Endothelial cell of umbilical vein (primary cell): Measurements from ENCODE around the gene CCSER1. TPM values are rescaled to one million over a fixed set of nuclear protein-coding genes. Genes with fewer than 3 reads are reported as not detected.

ENCODE experiments used
- BruUV-seq: library from RNA; stranded (reverse); fragments of 400-500 nt; replicated peaks from 2 replicates; lab custom pipeline; 2021; lab: Mats Ljungman, UMichigan
- CTCF ChIA-PET: fragments of 300-600, 350-600 bp; sonication (Branson Sonifier 250); formaldehyde crosslinking; loops from one replicate; lab custom pipeline; 2021; ENCODE audit warnings: antibody characterized with exemption, inconsistent platforms; lab: Charles Lee
- POLR2A ChIA-PET: fragments of 300-600, 350-600 bp; sonication (Branson Sonifier 250); formaldehyde crosslinking; loops from one replicate; lab custom pipeline; 2021; ENCODE audit warnings: antibody characterized with exemption, inconsistent platforms; lab: Charles Lee
- DNase-seq: peaks from one replicate; pipeline ENCODE4 v3.0.0-alpha.2; 2011; ENCODE audit warnings: low read depth, low spot score
- FAIRE-seq: peaks from 2 replicates; lab custom pipeline; 2011; peaks lifted over from hg19 to GRCh38; lab: Jason Lieb, UNC
- H2AFZ ChIP-seq: 2 replicates; pipeline ENCODE4 v1.6.0; 2012; ENCODE audit warnings: low read depth, low read length, control low read depth, inconsistent platforms
- H3K27ac ChIP-seq: 2 replicates; pipeline ENCODE4 v1.5.1; 2011; ENCODE audit warnings: low read depth, mild to moderate bottlenecking, control low read depth, low read length, moderate library complexity; ENCODE audit not compliant: insufficient read depth
- H3K27me3 ChIP-seq, 2 experiments: 2 replicates each; pipeline versions ENCODE4 v1.6.0 to v1.6.1; 2011; ENCODE audit warnings: low read length in 2 of 2, mixed read lengths in 1 of 2; ENCODE audit not compliant: control insufficient read depth in 2 of 2, insufficient read depth in 2 of 2
- H3K36me3 ChIP-seq, 2 experiments: 2 replicates in 1 of 2; 3 replicates in 1 of 2; pipeline ENCODE4 v1.5.1; 2011; ENCODE audit warnings: low read length in 2 of 2, mild to moderate bottlenecking in 1 of 2, moderate library complexity in 1 of 2; ENCODE audit not compliant: control insufficient read depth in 2 of 2, insufficient read depth in 2 of 2; ENCODE audit errors: extremely low read depth in 1 of 2
- H3K4me1 ChIP-seq: 3 replicates; pipeline ENCODE4 v1.5.1; 2011; ENCODE audit warnings: mild to moderate bottlenecking, low read length; ENCODE audit not compliant: control insufficient read depth, insufficient read depth; ENCODE audit errors: extremely low read depth
- H3K4me2 ChIP-seq: 2 replicates; pipeline ENCODE4 v1.6.1; 2011; ENCODE audit warnings: low read length, control low read depth, mixed read lengths; ENCODE audit not compliant: insufficient read depth
- H3K4me3 ChIP-seq, 3 experiments: fragments of 200-600 bp in 1 of 3; sonication (generic), shearing (Covaris generic) in 1 of 3; replicated peaks in 1 of 3; 2 replicates each; pipeline ENCODE4 v1.5.1; 2011 to 2016; ENCODE audit warnings: control low read depth in 3 of 3, low read length in 3 of 3, mild to moderate bottlenecking in 2 of 3, inconsistent platforms in 1 of 3, low read depth in 1 of 3, moderate library complexity in 1 of 3; ENCODE audit not compliant: insufficient read depth in 1 of 3
- H3K79me2 ChIP-seq: 2 replicates; pipeline ENCODE4 v1.6.0; 2012; ENCODE audit warnings: low read length, inconsistent platforms; ENCODE audit not compliant: control insufficient read depth, insufficient read depth
- H3K9ac ChIP-seq: replicated peaks from 2 replicates; pipeline ENCODE3; 2011; ENCODE audit warnings: low read length, control low read depth; ENCODE audit not compliant: insufficient read depth; ENCODE audit errors: extremely low read depth
- H3K9me1 ChIP-seq: replicated peaks from 3 replicates; pipeline ENCODE4 v1.6.0; 2011; ENCODE audit warnings: mild to moderate bottlenecking, low read length; ENCODE audit not compliant: control insufficient read depth, insufficient read depth; ENCODE audit errors: extremely low read depth
- H3K9me3 ChIP-seq: replicated peaks from 2 replicates; pipeline ENCODE4 v1.5.1; 2012; ENCODE audit warnings: low read length, inconsistent platforms; ENCODE audit not compliant: control insufficient read depth, insufficient read depth
- H4K20me1 ChIP-seq: replicated peaks from 2 replicates; pipeline ENCODE3; 2011; ENCODE audit warnings: mild to moderate bottlenecking, low read length; ENCODE audit not compliant: control insufficient read depth, insufficient read depth; ENCODE audit errors: extremely low read depth
- EZH2 ChIP-seq: IDR thresholded peaks from 2 replicates; pipeline ENCODE4 v1.6.1; 2012; ENCODE audit warnings: borderline replicate concordance, low read depth, mild to moderate bottlenecking, moderate library complexity, low read length, inconsistent platforms; ENCODE audit not compliant: severe bottlenecking
- FOS ChIP-seq: IDR thresholded peaks from 2 replicates; pipeline ENCODE4 v1.6.1; 2011; ENCODE audit warnings: mild to moderate bottlenecking, low read length, moderate library complexity, borderline replicate concordance; ENCODE audit not compliant: insufficient read depth
- GATA2 ChIP-seq: IDR thresholded peaks from 2 replicates; pipeline ENCODE4 v1.7.0; 2011; ENCODE audit warnings: low read depth, mild to moderate bottlenecking, moderate library complexity, mixed read lengths, low read length; ENCODE audit not compliant: insufficient read length, insufficient read depth
- JUN ChIP-seq: IDR thresholded peaks from 2 replicates; pipeline ENCODE4 v1.6.1; 2011; ENCODE audit warnings: borderline replicate concordance, low read depth; ENCODE audit not compliant: insufficient read length, insufficient read depth
- MYC ChIP-seq: IDR thresholded peaks from one replicate; pipeline ENCODE4 v1.6.1; 2011; ENCODE audit warnings: mild to moderate bottlenecking, low read depth, low read length
- POLR2A ChIP-seq: IDR thresholded peaks from 2 replicates; pipeline ENCODE4 v1.6.1; 2012; ENCODE audit warnings: low read depth, mild to moderate bottlenecking, control low read depth, low read length
- POLR2AphosphoS5 ChIP-seq: IDR thresholded peaks from 2 replicates; pipeline ENCODE4 v1.6.1; 2012; ENCODE audit warnings: low read depth, mild to moderate bottlenecking, control low read depth, low read length, moderate library complexity; ENCODE audit not compliant: insufficient read depth
- dilution Hi-C: fragments of 300-500 bp; cut with MboI; formaldehyde crosslinking; loops from one replicate; pipeline ENCODE4 v1.15.0; 2019; ENCODE audit warnings: low sequenced_read_pairs; ENCODE audit not compliant: extremely low pct_ligation_motif_present
- intact Hi-C: fragments of 100-400 bp; cut with micrococcal nuclease; formaldehyde crosslinking; loops from one replicate; pipeline ENCODE4 v1.10.0; 2022
- polyA plus RNA-seq, 4 experiments: library from polyadenylated mRNA; depleted of rRNA in 3 of 4; stranded (reverse) in 3 of 4; unstranded in 1 of 4; fragments of >200 nt; gene quantifications; 2 replicates each; pipeline versions ENCODE4 v1.2.1 to v1.2.3, GENCODE V29; 2011 to 2012; ENCODE audit warnings: missing spikeins in 1 of 4
- total RNA-seq: library from RNA; stranded (reverse); gene quantifications from 2 replicates; pipeline ENCODE4 v1.2.3, GENCODE V29; 2021
- TF ChIP-seq, protein P1 (sequence below), 2 donors: IDR thresholded peaks; 1 replicate in 1 of 2; 2 replicates in 1 of 2; pipeline ENCODE4 v1.5.1; 2011; ENCODE audit warnings: low read length in 2 of 2, mild to moderate bottlenecking in 2 of 2, moderate library complexity in 2 of 2, control low read depth in 1 of 2, inconsistent platforms in 1 of 2, low read depth in 1 of 2; ENCODE audit not compliant: insufficient read depth in 1 of 2; ENCODE audit errors: extremely low read depth in 1 of 2
- TF ChIP-seq, protein P2 (sequence below): IDR thresholded peaks from 2 replicates; pipeline ENCODE4 v1.6.1; 2011; ENCODE audit not compliant: insufficient read depth, insufficient read length

CCSER1 gene
- total and polyA plus RNA-seq, 2 donors (not counting 3 experiments of a cell fraction or from before 2014, with no cell fraction given): 0.11 to 1.8 TPM

DNA sequence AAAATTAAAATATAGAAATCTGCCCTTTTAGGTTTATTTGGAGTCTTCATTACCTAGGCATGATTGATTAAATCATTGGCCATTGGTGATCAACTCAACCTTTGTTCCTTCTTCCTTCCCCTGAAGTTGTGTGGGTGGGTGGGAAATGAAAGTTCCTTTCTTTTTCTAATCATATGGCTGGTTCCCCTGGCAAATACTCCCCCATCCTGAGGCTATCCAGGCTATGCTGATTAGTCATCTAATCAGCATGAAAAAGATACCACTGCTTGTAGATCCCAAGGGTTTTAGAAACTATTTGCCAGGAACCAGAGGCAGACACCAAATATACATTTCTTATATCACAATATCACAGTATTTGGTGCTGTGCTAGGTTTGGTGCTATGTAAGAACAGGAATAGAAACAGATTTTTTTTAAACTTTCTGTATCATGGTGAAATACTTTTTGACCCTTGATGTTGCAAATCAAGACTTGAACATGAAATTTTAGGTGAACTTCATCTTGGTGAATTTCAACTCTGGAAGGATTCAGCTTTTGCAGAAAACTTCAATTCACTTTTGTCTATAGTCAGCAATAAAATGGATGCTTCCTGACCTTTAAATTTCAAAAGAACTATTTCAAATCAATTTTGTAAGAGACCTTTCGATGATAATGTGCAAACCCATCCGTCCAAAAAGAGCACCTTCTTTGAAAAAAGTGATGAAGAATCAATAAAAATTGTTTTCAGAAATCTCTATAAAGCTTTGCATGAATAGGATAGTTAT is 71.1 kb downstream of the CCSER1 start:
- no peak for DNase-seq
- Histone ChIP-seq H3K4me2 (no peak overlapping the region), H3K4me3 (no peak overlapping the region), H3K27ac (no peak overlapping the region), H3K79me2 (no peaks in the 10 kb centered on the region), H3K36me3 (no peaks in the 10 kb centered on the region), H3K4me1 (no peaks in the 10 kb centered on the region), H3K27me3 (no peaks in the 10 kb centered on the region), H3K9me1 (no peaks in the 10 kb centered on the region), H3K9me3 (no peaks in the 10 kb centered on the region), H2AFZ (no peak overlapping the region), H3K9ac (no peak overlapping the region), H4K20me1 (no peaks in the 10 kb centered on the region)
- dilution Hi-C loops: no loop called here
- peak; percentile 15 for FAIRE-seq
- intact Hi-C loops: no loop called here
- POLR2A ChIA-PET: no interaction called here
- no TSS peak for BruUV-seq
- CTCF ChIA-PET: no interaction called here
- TF ChIP-seq GATA2 (no peak), FOS (no peak), MYC (no peak), EZH2 (no peak), POLR2AphosphoS5 (no peak), JUN (no peak), POLR2A (no peak)
- TF ChIP-seq, protein P1, sequence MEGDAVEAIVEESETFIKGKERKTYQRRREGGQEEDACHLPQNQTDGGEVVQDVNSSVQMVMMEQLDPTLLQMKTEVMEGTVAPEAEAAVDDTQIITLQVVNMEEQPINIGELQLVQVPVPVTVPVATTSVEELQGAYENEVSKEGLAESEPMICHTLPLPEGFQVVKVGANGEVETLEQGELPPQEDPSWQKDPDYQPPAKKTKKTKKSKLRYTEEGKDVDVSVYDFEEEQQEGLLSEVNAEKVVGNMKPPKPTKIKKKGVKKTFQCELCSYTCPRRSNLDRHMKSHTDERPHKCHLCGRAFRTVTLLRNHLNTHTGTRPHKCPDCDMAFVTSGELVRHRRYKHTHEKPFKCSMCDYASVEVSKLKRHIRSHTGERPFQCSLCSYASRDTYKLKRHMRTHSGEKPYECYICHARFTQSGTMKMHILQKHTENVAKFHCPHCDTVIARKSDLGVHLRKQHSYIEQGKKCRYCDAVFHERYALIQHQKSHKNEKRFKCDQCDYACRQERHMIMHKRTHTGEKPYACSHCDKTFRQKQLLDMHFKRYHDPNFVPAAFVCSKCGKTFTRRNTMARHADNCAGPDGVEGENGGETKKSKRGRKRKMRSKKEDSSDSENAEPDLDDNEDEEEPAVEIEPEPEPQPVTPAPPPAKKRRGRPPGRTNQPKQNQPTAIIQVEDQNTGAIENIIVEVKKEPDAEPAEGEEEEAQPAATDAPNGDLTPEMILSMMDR (IDR thresholded peaks at IDR 0.05; ENCODE audit: extremely low read depth in 1 of 2, insufficient read depth in 1 of 2, low read depth in 1 of 2, low read length in 2 of 2): no peak
- TF ChIP-seq, protein P2, sequence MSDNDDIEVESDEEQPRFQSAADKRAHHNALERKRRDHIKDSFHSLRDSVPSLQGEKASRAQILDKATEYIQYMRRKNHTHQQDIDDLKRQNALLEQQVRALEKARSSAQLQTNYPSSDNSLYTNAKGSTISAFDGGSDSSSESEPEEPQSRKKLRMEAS: no peak
